Neural crest cell (in vitro differentiated cells): ENCODE results near the gene WDFY3. TPM values are rescaled to one million over a fixed set of nuclear protein-coding genes. Genes with fewer than 3 reads are reported as not detected.

Experiments
- DNase-seq: peaks from one replicate; pipeline ENCODE4 v3.0.0; 2021; ENCODE audit warnings: low read depth, mixed read lengths, low spot score
- H3K27ac Mint-ChIP-seq: one replicate; pipeline ENCODE4 v1.8.0; 2021; ENCODE audit warnings: mild to moderate bottlenecking, mixed read lengths; ENCODE audit not compliant: unreplicated experiment
- H3K27me3 Mint-ChIP-seq: 2 replicates; pipeline ENCODE4 v1.8.0; 2021; ENCODE audit warnings: low read depth, mild to moderate bottlenecking, mixed read lengths
- H3K36me3 Mint-ChIP-seq: 2 replicates; pipeline ENCODE4 v1.8.0; 2021; ENCODE audit warnings: low read depth, mild to moderate bottlenecking, mixed read lengths
- H3K4me1 Mint-ChIP-seq: 2 replicates; pipeline ENCODE4 v1.8.0; 2021; ENCODE audit warnings: mixed read lengths
- H3K4me3 Mint-ChIP-seq: one replicate; pipeline ENCODE4 v1.8.0; 2021; ENCODE audit warnings: mild to moderate bottlenecking, mixed read lengths
- H3K9me3 Mint-ChIP-seq: 2 replicates; pipeline ENCODE4 v1.8.0; 2021; ENCODE audit warnings: mixed read lengths
- CTCF ChIP-seq: fragments of 200-600 bp; sonication (generic); conservative IDR thresholded peaks from 2 replicates; pipeline ENCODE4 v1.5.0; 2021; ENCODE audit warnings: antibody characterized with exemption, mild to moderate bottlenecking
- total RNA-seq: library from RNA; stranded (reverse); gene quantifications from 2 replicates; pipeline ENCODE4 v1.2.1, GENCODE V29; 2021

Gene WDFY3
- total RNA-seq, 1 donor from 2014 or later = 53.5 TPM

GRCh38 chr4:84691800-84692199, 274.7 kb downstream of the WDFY3 start:
- Mint-ChIP-seq H3K36me3 (peaks cover 21% of the 10 kb centered on the region), H3K27me3 (no peaks in the 10 kb centered on the region), H3K27ac (no peak overlapping the region), H3K9me3 (no peaks in the 10 kb centered on the region), H3K4me1 (no peaks in the 10 kb centered on the region), H3K4me3 (no peak overlapping the region)
- no peak for TF ChIP-seq CTCF
- no peak for DNase-seq

GRCh38 chr4:84691170-84691691, 275.3 kb downstream of the WDFY3 start:
- H3K4me1 Mint-ChIP-seq = no peaks in the 10 kb centered on the region
- H3K4me3 Mint-ChIP-seq = no peak overlapping the region
- no peak for DNase-seq
- H3K36me3 Mint-ChIP-seq = peaks cover 24% of the 10 kb centered on the region
- no peaks in the 10 kb centered on the region for H3K9me3 Mint-ChIP-seq
- no peak for TF ChIP-seq CTCF
- H3K27me3 Mint-ChIP-seq = no peaks in the 10 kb centered on the region
- H3K27ac Mint-ChIP-seq = no peak overlapping the region

- Mint-ChIP-seq H3K27me3 (no peaks in the 10 kb centered on the region), H3K9me3 (no peaks in the 10 kb centered on the region), H3K4me3 (no peak overlapping the region), H3K4me1 (no peaks in the 10 kb centered on the region), H3K27ac (no peak overlapping the region), H3K36me3 (peaks cover 24% of the 10 kb centered on the region)
- DNase-seq = no peak
- no peak for TF ChIP-seq CTCF
These were observed 276.0 kb downstream of the WDFY3 start for GRCh38 chr4:84690481-84690880.

GRCh38 chr4:84689197-84689596, 277.3 kb downstream of the WDFY3 start:
- Mint-ChIP-seq H3K27ac (no peak overlapping the region), H3K27me3 (no peaks in the 10 kb centered on the region), H3K4me1 (no peaks in the 10 kb centered on the region), H3K36me3 (peaks cover 23% of the 10 kb centered on the region), H3K4me3 (no peak overlapping the region), H3K9me3 (no peaks in the 10 kb centered on the region)
- TF ChIP-seq CTCF = no peak
- no peak for DNase-seq

GRCh38 chr4:84688605-84689004, 277.9 kb downstream of the WDFY3 start:
- H3K27me3 Mint-ChIP-seq = no peaks in the 10 kb centered on the region
- no peak overlapping the region for H3K4me3 Mint-ChIP-seq
- no peak overlapping the region for H3K27ac Mint-ChIP-seq
- H3K4me1 Mint-ChIP-seq = no peaks in the 10 kb centered on the region
- peaks cover 24% of the 10 kb centered on the region for H3K36me3 Mint-ChIP-seq
- no peaks in the 10 kb centered on the region for H3K9me3 Mint-ChIP-seq
- TF ChIP-seq CTCF = no peak
- no peak for DNase-seq

- Mint-ChIP-seq H3K27ac (no peak overlapping the region), H3K4me3 (no peak overlapping the region), H3K36me3 (peaks cover 22% of the 10 kb centered on the region), H3K27me3 (no peaks in the 10 kb centered on the region), H3K9me3 (no peaks in the 10 kb centered on the region), H3K4me1 (peaks cover 24% of the 10 kb centered on the region)
- no peak for DNase-seq
- no peak for TF ChIP-seq CTCF
These were observed 281.4 kb downstream of the WDFY3 start for GRCh38 chr4:84685105-84685504.
